Measurements from ENCODE around the gene THRA. TPM values are rescaled to one million over a fixed set of nuclear protein-coding genes. Genes with fewer than 3 reads are reported as not detected.

Gene THRA
- total and polyA plus RNA-seq, 12 donors: 29.8 to 102 (median 67.1) TPM

DNA sequence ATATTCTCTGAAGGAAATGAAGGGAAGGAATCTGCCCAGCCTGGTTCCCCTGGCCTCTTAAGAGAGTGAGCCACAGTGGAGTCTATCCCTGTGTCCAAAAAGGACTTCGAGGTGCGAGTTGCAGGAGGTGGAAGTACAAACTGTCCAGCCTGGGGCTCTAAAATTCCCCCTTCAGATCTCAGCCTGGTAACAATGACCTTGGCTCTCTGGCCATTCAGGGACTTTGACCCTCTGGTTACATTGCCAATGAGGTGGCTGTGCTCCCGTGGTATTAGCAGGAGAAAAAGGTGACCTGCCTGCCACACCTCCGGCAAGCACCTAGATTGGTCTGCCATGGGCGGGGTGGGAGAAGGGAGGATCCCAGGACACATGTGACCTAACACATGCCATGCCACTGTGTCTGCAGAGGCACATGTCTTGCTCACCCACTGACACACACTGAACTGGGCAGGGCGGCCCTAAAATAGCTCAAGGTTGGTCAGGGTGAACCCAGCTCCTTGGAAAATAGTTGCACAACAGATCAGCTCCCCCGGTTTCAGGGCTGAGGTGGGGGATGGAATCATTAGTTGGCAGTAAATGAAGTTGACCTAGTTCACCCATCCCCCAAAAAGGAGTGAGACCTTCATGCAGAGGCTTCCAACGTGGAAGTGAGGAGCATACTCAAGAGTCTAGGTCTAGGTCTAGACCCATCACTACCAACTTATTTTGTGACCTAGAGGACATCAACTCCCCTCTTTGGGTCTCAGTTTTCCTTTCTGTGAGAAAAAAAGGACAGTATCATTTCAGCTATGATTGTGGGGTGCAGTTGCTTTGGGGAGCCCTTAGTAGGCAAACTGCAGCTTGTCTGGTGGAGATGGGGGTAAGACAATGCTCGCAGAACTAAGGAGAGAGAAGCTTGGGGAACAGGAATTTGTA is 35.4 kb downstream of the THRA start:
- peak overlapping the region; percentile 81 to 99 (median 95) for H3K27ac ChIP-seq
- intact Hi-C loops (cut with DNase I): loop anchor here in 4 of 10 donors (2.0 to 10.0 kb wide), 3 partner anchors 23 to 187 kb away; partner anchors contain the start of genes THRA (in 2 of the 4) and CDC6 (in 1 of the 4)
- TF ChIP-seq, protein P1, sequence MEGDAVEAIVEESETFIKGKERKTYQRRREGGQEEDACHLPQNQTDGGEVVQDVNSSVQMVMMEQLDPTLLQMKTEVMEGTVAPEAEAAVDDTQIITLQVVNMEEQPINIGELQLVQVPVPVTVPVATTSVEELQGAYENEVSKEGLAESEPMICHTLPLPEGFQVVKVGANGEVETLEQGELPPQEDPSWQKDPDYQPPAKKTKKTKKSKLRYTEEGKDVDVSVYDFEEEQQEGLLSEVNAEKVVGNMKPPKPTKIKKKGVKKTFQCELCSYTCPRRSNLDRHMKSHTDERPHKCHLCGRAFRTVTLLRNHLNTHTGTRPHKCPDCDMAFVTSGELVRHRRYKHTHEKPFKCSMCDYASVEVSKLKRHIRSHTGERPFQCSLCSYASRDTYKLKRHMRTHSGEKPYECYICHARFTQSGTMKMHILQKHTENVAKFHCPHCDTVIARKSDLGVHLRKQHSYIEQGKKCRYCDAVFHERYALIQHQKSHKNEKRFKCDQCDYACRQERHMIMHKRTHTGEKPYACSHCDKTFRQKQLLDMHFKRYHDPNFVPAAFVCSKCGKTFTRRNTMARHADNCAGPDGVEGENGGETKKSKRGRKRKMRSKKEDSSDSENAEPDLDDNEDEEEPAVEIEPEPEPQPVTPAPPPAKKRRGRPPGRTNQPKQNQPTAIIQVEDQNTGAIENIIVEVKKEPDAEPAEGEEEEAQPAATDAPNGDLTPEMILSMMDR (IDR thresholded peaks at IDR 0.05): no peak
- peaks cover 48 to 90% (median 79%) of the 10 kb centered on the region in 9 donors for H3K4me1 ChIP-seq
- peaks cover 0 to 55% (median 50%) of the 10 kb centered on the region in 9 donors for H3K36me3 ChIP-seq
- WGBS, 2 donors: 22 to 35% methylated on average over 9 of the region's 9 CpGs
- peak overlapping the region in 9 of 10 donors; percentile 23 to 100 (median 82) for H3K4me3 ChIP-seq
- no peaks in the 10 kb centered on the region for H3K27me3 ChIP-seq
- ATAC-seq: peak in 6 of 8 donors; percentile 5 to 43 (median 22)
- H3K9me3 ChIP-seq: no peaks in the 10 kb centered on the region
- peak; percentile 61 to 74 for DNase-seq

DNA sequence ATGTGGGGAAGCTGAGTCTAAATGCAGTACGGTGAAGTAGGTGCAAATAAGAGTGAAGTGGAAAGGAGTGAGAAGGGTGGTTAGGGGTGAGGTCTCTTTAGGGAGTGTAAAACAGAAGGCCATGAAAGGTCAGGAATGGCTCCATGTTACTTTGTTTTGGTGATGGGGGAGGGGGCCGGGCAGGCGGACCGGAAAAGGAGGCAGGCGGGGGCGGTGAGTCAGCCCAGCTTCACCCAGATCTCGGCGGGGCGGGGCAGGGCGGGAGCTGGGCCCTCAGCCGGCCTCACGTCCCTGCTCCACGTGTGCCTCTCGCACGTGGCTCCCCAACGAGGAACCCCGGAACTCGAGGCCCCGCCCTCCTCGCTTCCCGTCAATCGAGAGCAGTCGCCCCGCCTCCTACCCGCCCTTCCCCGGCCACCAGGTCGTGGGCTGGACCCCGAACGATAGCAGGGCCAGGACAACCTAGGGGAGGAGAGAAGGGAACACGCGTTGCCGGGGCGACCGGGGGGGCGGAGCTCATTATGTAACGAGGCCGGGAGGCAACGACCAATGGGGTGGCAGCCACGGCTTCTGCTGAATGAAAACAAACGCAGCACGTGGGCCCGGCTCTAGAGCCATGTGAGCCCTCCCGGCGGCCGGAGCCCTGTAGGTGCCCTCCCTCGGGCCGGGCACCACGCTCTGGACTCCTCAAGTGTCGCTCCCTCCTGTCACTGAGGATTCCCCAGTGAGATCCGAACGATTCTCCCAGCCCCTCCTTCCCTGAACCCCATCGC is 36.3 kb downstream of the THRA start:
- WGBS, 2 donors: 1% methylated on average over 48 to 52 of the region's 52 CpGs
- TF ChIP-seq, protein P1 (IDR thresholded peaks at IDR 0.05): no peak

DNA sequence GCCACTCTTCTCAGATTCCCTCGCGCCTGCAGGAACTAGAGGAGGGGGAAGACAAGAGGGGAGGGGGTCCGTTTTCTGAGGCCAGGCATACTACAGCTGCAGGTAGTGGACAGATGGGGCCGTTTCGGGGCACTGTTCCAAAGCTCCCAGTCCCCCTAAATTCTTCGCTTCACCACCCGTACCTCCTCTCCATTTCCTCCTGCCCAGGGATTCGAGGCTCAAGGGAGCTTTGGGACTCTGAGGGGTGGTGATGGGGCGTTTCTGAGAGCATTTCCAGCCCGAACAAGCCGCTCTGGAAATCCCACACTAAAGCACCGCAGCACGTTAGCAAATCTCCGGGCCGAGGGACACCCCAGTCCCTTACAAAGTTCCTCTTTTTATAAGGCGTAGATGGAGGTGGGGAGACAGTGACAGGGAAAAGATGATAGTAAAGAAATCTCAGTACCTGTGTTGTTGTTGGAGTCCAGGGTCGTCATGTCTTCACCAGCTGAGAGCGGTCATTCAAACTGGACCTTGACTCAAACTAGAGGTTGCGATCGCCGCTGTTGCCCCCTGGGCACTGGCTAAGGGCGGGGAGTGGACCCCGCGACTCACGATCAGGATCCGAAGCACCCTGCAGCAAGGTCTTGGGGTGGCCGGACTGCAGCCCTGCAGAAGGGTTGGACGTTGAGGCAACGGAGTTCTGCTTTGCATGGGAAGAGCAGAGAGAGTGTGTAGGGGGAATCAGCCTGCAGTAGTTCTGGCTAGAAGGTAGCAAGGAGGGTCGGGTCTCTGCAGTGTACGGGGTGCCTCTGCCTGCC is 37.1 kb downstream of the THRA start:
- Histone ChIP-seq H3K27ac (peak overlapping the region; percentile 81 to 99 (median 95)), H3K9me3 (no peaks in the 10 kb centered on the region), H3K36me3 (peaks cover 0 to 38% (median 33%) of the 10 kb centered on the region in 9 donors), H3K27me3 (no peaks in the 10 kb centered on the region), H3K4me1 (peaks cover 44 to 88% (median 77%) of the 10 kb centered on the region in 9 donors), H3K4me3 (peak overlapping the region; percentile 59 to 100 (median 84))
- ATAC-seq: peak in 5 of 8 donors; percentile 0 to 6 (median 3)
- DNase-seq: no peak
- TF ChIP-seq, protein P1 (IDR thresholded peaks at IDR 0.05): no peak
- intact Hi-C loops (cut with DNase I): loop anchor here in 6 of 10 donors (1.0 to 10.0 kb wide), 5 partner anchors 8 to 185 kb away; partner anchors contain the start of genes THRA (in 2 of the 6) and CDC6 (in 1 of the 6)
- 0 to 1% methylated on average over 31 of the region's 31 CpGs for WGBS, 2 donors

More for the DNA sequence above, 36.3 kb downstream of the THRA start:
- Histone ChIP-seq H3K4me1 (peaks cover 52 to 90% (median 79%) of the 10 kb centered on the region in 9 donors), H3K4me3 (peak overlapping the region; percentile 59 to 100 (median 84)), H3K9me3 (no peaks in the 10 kb centered on the region), H3K27ac (peak overlapping the region; percentile 81 to 99 (median 95)), H3K36me3 (peaks cover 0 to 46% (median 41%) of the 10 kb centered on the region in 9 donors), H3K27me3 (no peaks in the 10 kb centered on the region)
- intact Hi-C loops (cut with DNase I): loop anchor here in 6 of 10 donors (1.0 to 10.0 kb wide), 5 partner anchors 9 to 186 kb away; partner anchors contain the start of genes THRA (in 2 of the 6) and CDC6 (in 1 of the 6)
- DNase-seq (peak; percentile 100), ATAC-seq (peak; percentile 81 to 88 (median 84))
